ENCODE measurements around the gene CREG2. TPM values are rescaled to one million over a fixed set of nuclear protein-coding genes. Genes with fewer than 3 reads are reported as not detected.

Gene CREG2
- total RNA-seq, 1 donor from 2014 or later: not detected

DNA sequence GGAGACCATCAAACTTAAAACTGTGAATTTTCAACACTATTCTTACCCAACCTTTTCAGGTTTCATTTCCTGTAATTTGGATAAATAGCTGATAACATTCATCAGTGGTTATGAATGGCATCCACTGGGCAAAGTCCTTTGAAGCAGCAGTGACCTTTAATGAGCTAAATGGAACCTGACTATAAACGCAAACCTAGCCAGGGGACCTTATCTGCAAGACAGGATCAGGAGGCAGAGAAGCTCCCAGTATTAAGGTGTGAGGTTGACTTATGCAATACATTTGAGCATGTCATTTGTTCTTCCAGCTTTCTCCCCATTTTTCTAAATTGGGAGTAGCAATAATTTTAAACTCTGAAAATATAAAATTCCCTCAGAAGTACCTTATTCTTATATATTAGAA is 38.4 kb downstream of the CREG2 start:
- H3K27ac Mint-ChIP-seq: no peak overlapping the region
- no peaks in the 10 kb centered on the region for H3K36me3 Mint-ChIP-seq (ENCODE audit: low read depth)
- intact Hi-C loops (cut with micrococcal nuclease): no loop called here
- DNase-seq (ENCODE audit: low spot score): no peak
- no peak overlapping the region for H3K4me3 Mint-ChIP-seq (ENCODE audit: low read depth)
- no peaks in the 10 kb centered on the region for H3K9me3 Mint-ChIP-seq
- peaks cover 13% of the 10 kb centered on the region for H3K27me3 Mint-ChIP-seq (ENCODE audit: low read depth)
- peaks cover 10% of the 10 kb centered on the region for H3K4me1 Mint-ChIP-seq (ENCODE audit: low read depth)

DNA sequence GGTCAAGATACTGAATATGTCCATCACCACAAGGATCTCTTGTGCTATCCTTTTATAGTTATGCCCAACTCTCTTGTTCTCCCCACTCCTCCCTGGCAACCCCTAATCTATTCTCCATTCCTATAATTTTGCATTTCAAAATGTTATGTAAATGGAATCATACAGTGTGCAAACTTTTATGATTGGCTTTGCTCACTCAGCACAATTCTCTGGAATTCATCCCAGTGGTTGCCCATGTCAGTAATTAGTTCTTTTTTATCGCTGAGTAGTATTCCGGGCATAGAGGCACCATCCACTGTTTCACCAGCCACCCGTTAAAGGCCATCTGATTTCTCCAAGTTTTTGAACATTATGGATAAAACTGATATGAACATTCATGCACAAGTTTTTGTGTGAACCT is 40.4 kb downstream of the CREG2 start:
- intact Hi-C loops (cut with micrococcal nuclease): no loop called here
- no peaks in the 10 kb centered on the region for H3K9me3 Mint-ChIP-seq
- H3K36me3 Mint-ChIP-seq (ENCODE audit: low read depth): no peaks in the 10 kb centered on the region

DNA sequence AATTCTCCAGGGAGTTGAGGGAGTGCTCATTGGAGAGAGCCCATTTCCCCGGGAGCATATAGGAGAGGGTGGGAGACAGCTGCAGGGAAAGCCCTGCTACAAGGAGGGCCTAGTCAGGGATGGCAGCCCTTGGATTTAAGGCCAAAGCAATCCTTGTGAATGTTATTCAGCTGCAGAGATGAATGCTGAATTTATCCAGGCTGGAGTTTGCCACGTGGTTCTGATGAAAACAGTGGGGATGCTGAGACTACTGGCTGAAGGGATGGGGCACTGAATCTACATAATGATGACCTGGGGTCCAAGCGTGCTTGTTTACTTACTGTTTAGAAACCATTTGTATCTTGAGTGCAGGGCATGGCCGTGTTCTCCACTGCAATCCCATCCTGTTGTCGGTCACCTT is 43.2 kb downstream of the CREG2 start:
- no peak overlapping the region for H3K4me3 Mint-ChIP-seq (ENCODE audit: low read depth)
- H3K4me1 Mint-ChIP-seq (ENCODE audit: low read depth): peaks cover 22% of the 10 kb centered on the region
- H3K9me3 Mint-ChIP-seq: no peaks in the 10 kb centered on the region
- no peak overlapping the region for H3K27ac Mint-ChIP-seq
- peaks cover 6% of the 10 kb centered on the region for H3K27me3 Mint-ChIP-seq (ENCODE audit: low read depth)
- no peaks in the 10 kb centered on the region for H3K36me3 Mint-ChIP-seq (ENCODE audit: low read depth)
- intact Hi-C loops (cut with micrococcal nuclease): no loop called here
- no peak for DNase-seq (ENCODE audit: low spot score)

More for the DNA sequence above, 40.4 kb downstream of the CREG2 start:
- Mint-ChIP-seq H3K27me3 (ENCODE audit: low read depth) (peaks cover 6% of the 10 kb centered on the region), H3K27ac (no peak overlapping the region), H3K4me1 (ENCODE audit: low read depth) (peaks cover 14% of the 10 kb centered on the region), H3K4me3 (ENCODE audit: low read depth) (no peak overlapping the region)
- no peak for DNase-seq (ENCODE audit: low spot score)

DNA sequence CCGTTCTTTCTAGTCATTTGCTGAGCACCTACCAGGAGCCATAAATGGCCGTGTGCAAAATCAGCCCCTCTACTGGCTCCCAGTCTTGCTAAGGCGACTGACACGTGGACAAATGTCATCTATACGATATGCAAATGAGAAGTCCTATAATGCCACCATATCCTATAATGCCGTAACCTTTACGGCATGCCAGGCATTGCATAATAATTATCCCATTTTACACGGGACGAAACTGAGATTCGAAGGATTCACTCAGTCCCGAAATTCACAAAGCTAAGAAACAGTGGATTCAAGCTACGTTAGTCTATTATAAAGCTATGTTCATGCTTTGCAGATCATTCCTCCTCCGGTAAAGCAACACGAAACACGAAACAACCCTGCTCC is 44.7 kb downstream of the CREG2 start:
- no peaks in the 10 kb centered on the region for H3K9me3 Mint-ChIP-seq
- intact Hi-C loops (cut with micrococcal nuclease): no loop called here
- H3K27me3 Mint-ChIP-seq (ENCODE audit: low read depth): peaks cover 3% of the 10 kb centered on the region
- no peak for DNase-seq (ENCODE audit: low spot score)
- H3K36me3 Mint-ChIP-seq (ENCODE audit: low read depth): no peaks in the 10 kb centered on the region
- H3K27ac Mint-ChIP-seq: no peak overlapping the region
- H3K4me1 Mint-ChIP-seq (ENCODE audit: low read depth): peaks cover 20% of the 10 kb centered on the region
- H3K4me3 Mint-ChIP-seq (ENCODE audit: low read depth): no peak overlapping the region

DNA sequence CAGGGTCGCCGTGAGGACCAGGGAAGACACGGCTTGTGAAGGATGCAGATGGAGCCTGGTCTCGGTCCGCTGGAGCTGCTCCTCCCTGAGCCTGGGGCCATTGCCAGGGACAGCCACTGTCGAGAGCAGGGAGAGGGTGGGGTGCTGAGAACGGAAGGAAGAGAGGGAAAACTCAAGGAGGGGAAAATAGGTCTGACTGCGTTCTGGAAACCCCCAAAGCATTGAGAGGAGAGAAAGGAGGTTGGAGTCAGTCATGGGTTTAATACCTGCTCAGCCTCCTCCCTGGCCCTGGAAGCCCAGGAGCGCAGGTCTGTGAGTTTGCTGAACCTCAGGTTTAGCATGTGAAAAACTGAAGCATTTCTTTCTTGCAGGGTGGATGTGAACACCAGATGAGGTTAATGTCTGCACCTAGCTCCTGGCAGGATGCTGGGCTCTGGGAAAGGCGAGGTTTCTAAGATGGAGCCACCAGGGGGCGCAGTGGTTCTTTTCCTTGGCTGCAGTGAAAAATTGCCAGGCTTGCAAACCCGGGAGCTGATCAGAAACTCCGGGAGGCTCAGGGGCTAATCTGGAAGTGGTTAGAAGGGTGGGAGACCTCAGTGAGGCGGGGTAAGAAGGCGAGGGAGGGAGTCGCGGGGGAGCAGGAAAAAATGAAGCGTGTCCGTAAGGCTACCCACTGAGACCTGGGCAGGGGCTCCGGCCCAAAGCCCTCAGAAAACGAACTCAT is 45.2 kb downstream of the CREG2 start:
- intact Hi-C loops (cut with micrococcal nuclease): no loop called here
- Mint-ChIP-seq H3K4me1 (ENCODE audit: low read depth) (peaks cover 20% of the 10 kb centered on the region), H3K36me3 (ENCODE audit: low read depth) (no peaks in the 10 kb centered on the region), H3K4me3 (ENCODE audit: low read depth) (no peak overlapping the region), H3K27me3 (ENCODE audit: low read depth) (peaks cover 4% of the 10 kb centered on the region), H3K27ac (no peak overlapping the region), H3K9me3 (no peaks in the 10 kb centered on the region)
- DNase-seq (ENCODE audit: low spot score): peak; percentile 56

DNA sequence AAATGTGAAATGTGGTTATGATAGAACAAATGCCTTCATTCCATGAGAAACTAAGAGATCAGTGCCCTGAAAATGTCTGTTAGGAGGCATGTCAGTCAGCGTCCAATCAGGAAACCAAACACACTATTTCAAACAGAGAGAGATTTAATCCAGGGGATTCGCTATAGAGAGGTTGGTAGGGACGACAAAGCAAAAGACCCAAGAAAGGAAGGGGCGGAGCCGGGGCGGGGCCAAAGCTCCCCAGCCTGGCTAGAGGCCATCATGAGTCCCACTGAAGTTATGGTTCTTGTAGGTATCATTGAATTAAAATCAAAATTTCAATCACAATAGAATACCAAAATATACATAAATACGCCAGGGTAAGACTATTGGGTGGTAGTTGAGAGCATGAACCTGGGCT is 45.9 kb downstream of the CREG2 start:
- no peak overlapping the region for H3K4me3 Mint-ChIP-seq (ENCODE audit: low read depth)
- no peak overlapping the region for H3K27ac Mint-ChIP-seq
- no peak for DNase-seq (ENCODE audit: low spot score)

DNA sequence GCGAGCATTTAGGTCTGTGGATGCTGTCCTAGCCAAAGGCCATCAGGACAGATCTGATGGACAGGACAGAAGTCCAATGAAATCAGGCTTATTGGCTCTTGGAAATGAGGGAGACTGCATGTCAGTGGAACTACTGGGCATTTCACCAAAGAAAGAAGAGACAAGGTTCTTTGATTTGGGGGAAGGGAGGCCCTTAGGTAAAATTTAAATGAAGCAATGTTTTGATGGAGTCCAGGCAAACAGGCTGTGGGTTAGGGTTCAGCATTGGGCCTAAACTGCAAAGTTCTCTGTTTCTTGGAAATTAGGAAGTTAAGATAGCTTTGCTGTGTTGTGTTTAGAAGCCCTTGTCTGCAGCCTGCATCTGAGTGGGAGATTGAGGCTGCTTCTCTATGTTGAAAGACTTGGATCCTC is 47.2 kb downstream of the CREG2 start:
- H3K27ac Mint-ChIP-seq: no peak overlapping the region
- H3K27me3 Mint-ChIP-seq (ENCODE audit: low read depth): peaks cover 2% of the 10 kb centered on the region
- no peaks in the 10 kb centered on the region for H3K9me3 Mint-ChIP-seq
- H3K36me3 Mint-ChIP-seq (ENCODE audit: low read depth): no peaks in the 10 kb centered on the region
- intact Hi-C loops (cut with micrococcal nuclease): no loop called here
- DNase-seq (ENCODE audit: low spot score): no peak
- H3K4me3 Mint-ChIP-seq (ENCODE audit: low read depth): no peak overlapping the region
- peaks cover 20% of the 10 kb centered on the region for H3K4me1 Mint-ChIP-seq (ENCODE audit: low read depth)

More for the DNA sequence above, 45.9 kb downstream of the CREG2 start:
- H3K36me3 Mint-ChIP-seq (ENCODE audit: low read depth): no peaks in the 10 kb centered on the region
- H3K27me3 Mint-ChIP-seq (ENCODE audit: low read depth): peaks cover 2% of the 10 kb centered on the region
- H3K9me3 Mint-ChIP-seq: no peaks in the 10 kb centered on the region
- H3K4me1 Mint-ChIP-seq (ENCODE audit: low read depth): peaks cover 20% of the 10 kb centered on the region
- intact Hi-C loops (cut with micrococcal nuclease): no loop called here

DNA sequence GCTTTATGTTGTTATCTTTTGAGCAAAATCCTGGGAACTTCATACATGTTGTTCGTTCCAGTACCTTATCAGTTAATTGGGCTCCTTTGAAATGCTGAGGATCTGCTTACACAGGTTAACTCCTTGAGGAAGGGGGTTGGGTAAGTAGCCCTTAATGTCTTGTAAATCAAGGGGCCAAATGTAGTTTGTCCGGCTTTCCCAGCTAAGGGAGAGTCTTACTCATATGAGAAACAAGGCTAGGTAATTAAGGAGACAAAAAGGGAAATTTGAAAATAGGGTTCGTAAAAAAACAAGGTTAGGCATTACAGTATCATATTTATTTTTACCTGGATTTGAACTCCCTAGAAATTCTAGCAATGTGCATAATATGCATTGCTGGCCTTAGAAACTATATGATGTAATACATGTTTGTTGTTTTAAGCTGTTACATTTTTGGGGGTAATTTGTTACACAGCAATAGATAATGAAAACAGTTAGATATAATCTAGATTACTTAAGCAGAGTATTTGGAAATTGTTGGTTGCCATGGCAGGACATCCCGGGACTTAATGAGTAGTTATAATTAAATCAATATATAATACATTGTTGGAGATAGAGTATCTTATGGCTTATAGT is 47.9 kb downstream of the CREG2 start:
- intact Hi-C loops (cut with micrococcal nuclease): no loop called here
- Mint-ChIP-seq H3K27ac (no peak overlapping the region), H3K27me3 (ENCODE audit: low read depth) (peaks cover 2% of the 10 kb centered on the region), H3K4me1 (ENCODE audit: low read depth) (peaks cover 20% of the 10 kb centered on the region), H3K36me3 (ENCODE audit: low read depth) (no peaks in the 10 kb centered on the region), H3K9me3 (no peaks in the 10 kb centered on the region), H3K4me3 (ENCODE audit: low read depth) (no peak overlapping the region)
- no peak for DNase-seq (ENCODE audit: low spot score)

DNA sequence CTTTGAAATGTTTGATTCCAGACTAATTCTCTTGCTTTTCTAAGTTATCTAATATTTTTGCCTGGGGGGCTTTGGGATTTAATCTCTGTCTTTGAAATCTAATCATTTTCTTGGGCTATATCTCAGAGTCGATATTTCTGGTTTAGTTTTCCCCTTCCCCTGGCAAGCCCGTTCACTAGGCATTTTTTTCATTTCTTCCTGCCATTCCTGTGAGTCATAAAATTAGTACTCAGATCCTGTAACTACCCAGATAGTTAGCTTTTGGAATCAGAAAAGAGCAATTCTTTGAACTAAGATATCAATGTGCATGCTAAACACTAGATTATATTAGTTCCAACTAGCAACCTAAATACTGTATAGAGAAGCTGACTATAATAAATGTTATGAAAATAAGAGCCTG is 49.4 kb downstream of the CREG2 start:
- Mint-ChIP-seq H3K27ac (no peak overlapping the region), H3K4me3 (ENCODE audit: low read depth) (no peak overlapping the region)

DNA sequence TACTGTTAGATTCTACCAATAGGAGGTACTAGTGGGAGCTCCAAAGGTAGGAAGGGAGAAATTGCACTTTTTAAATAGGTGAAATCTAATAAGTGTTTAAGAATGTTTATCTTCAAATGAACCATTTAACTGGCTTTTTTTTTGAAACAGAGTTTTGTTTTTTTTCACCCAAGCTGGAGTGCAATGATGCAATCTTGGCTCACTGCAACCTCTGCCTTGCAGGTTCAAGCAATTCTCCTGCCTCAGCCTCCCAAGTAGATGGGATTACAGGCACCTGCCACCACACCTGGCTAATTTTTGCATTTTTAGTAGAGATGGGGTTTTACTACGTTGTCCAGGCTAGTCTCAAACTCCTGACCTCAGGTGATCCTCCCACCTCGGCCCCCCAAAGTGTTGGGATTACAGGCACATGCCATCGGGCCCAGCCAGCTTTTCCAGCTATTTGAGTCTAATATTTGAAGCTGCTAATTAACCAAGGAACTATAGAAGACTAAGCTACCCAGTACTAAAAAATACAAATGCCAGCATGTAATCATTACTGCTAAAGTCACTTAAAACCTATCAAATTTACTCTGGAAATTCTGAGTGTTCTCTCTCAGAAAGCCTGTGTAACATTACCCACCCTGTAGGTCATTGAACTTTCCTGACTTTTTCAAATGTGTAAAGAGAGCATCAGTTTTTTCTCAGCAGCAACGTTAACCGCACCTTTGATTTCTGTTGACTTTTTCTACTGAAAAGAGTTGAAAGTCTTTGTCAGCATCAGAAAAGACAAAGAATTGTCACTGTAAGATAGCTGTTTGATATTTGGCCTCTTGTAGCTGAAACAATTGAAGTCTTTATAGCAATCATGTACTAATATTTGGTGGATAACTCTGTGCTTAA is 54.2 kb downstream of the CREG2 start:
- H3K27ac Mint-ChIP-seq: no peak overlapping the region
- peaks cover 2% of the 10 kb centered on the region for H3K27me3 Mint-ChIP-seq (ENCODE audit: low read depth)
- peaks cover 21% of the 10 kb centered on the region for H3K4me1 Mint-ChIP-seq (ENCODE audit: low read depth)
- H3K4me3 Mint-ChIP-seq (ENCODE audit: low read depth): no peak overlapping the region
- intact Hi-C loops (cut with micrococcal nuclease): no loop called here
- no peaks in the 10 kb centered on the region for H3K36me3 Mint-ChIP-seq (ENCODE audit: low read depth)
- H3K9me3 Mint-ChIP-seq: no peaks in the 10 kb centered on the region
- no peak for DNase-seq (ENCODE audit: low spot score)

More for the DNA sequence above, 49.4 kb downstream of the CREG2 start:
- H3K4me1 Mint-ChIP-seq (ENCODE audit: low read depth): peaks cover 24% of the 10 kb centered on the region
- no peak for DNase-seq (ENCODE audit: low spot score)
- H3K36me3 Mint-ChIP-seq (ENCODE audit: low read depth): no peaks in the 10 kb centered on the region
- intact Hi-C loops (cut with micrococcal nuclease): no loop called here
- H3K27me3 Mint-ChIP-seq (ENCODE audit: low read depth): peaks cover 2% of the 10 kb centered on the region
- H3K9me3 Mint-ChIP-seq: no peaks in the 10 kb centered on the region

DNA sequence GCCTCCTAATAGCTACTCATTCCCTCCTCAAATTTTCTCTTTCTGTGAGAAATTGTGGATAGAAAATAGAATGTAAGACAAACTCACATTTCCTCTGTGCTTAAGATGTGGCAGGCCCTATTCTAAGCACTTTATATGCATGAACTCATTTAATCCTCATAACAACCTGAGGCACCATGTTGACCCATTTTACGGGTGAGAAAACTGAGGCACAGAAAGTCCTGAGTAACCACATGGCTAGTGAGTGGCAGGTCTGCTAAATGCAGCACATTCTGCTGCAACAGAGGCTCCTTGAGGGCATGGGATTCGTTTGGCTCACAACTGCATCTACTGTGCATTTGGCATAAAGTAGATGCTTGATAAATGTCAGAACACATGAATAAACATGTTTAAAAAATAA is 56.1 kb downstream of the CREG2 start:
- no peak overlapping the region for H3K4me3 Mint-ChIP-seq (ENCODE audit: low read depth)

DNA sequence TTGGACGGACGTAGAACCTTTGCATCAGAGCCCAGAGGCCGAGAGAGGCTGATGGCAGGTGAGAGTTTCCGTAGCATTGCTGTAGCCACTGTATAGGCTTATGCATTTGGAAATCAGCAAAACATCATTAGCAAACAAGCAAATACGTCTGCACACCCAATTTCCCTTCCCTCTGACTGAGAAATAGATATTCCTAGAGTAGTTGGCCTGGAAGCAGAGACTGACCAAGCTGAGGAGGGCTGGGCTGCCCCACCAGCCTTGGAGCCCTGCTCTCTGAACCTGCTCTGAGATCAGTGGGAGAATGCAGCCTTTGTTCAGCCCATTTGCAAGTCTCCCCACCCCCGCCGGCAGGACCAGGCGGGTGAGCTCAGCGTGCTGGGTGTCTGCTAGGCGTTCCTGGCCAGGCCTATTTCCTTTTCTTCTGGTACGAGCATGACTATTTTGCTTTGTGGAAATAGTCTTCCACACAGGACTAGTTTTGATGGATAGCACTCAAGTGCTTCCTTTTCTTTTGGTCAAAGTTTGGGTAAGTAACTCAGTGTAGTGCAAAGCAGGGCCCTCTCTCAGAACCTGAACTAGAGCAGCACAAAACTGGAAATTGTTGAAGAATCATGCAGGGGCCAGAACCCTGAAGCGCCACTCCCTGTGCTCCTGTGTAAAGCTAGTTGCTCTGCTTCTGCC is 56.9 kb downstream of the CREG2 start:
- H3K9me3 Mint-ChIP-seq: no peaks in the 10 kb centered on the region
- no peak for DNase-seq (ENCODE audit: low spot score)
- H3K36me3 Mint-ChIP-seq (ENCODE audit: low read depth): no peaks in the 10 kb centered on the region
- peaks cover 21% of the 10 kb centered on the region for H3K4me1 Mint-ChIP-seq (ENCODE audit: low read depth)
- peak overlapping the region; percentile 25 for H3K27ac Mint-ChIP-seq
- no peak overlapping the region for H3K4me3 Mint-ChIP-seq (ENCODE audit: low read depth)
- no peaks in the 10 kb centered on the region for H3K27me3 Mint-ChIP-seq (ENCODE audit: low read depth)
- intact Hi-C loops (cut with micrococcal nuclease): no loop called here

More for the DNA sequence above, 56.1 kb downstream of the CREG2 start:
- no peaks in the 10 kb centered on the region for H3K27me3 Mint-ChIP-seq (ENCODE audit: low read depth)
- H3K4me1 Mint-ChIP-seq (ENCODE audit: low read depth): peaks cover 21% of the 10 kb centered on the region
- intact Hi-C loops (cut with micrococcal nuclease): no loop called here
- H3K27ac Mint-ChIP-seq: no peak overlapping the region
- no peak for DNase-seq (ENCODE audit: low spot score)
- H3K36me3 Mint-ChIP-seq (ENCODE audit: low read depth): no peaks in the 10 kb centered on the region
- H3K9me3 Mint-ChIP-seq: no peaks in the 10 kb centered on the region
